HepG2 (cell line): ENCODE results near the gene HDGFL2. TPM values are rescaled to one million over a fixed set of nuclear protein-coding genes. Genes with fewer than 3 reads are reported as not detected.
A peak's percentile ranks its signal among the peaks of the same experiment; 100 is the strongest.

Experiments
- ARID2 ChIP-seq: sonication (generic); formaldehyde crosslinking; IDR thresholded peaks from 2 replicates; pipeline ENCODE4 v1.8.1; 2022; ENCODE audit warnings: mild to moderate bottlenecking, missing genetic modification reagents, borderline replicate concordance
- ATM ChIP-seq: fragments of 450-650 bp; IDR thresholded peaks from 2 replicates; pipeline ENCODE4 v1.7.1; 2017; ENCODE audit warnings: mild to moderate bottlenecking, borderline replicate concordance
- CAMTA2 ChIP-seq: sonication (generic); formaldehyde crosslinking; IDR thresholded peaks from 2 replicates; pipeline ENCODE4 v1.4.0; 2020; ENCODE audit warnings: mild to moderate bottlenecking, missing genetic modification reagents, borderline replicate concordance
- FOXK1 ChIP-seq: sonication (generic); formaldehyde crosslinking; IDR thresholded peaks from 2 replicates; pipeline ENCODE4 v1.4.0; 2020; ENCODE audit warnings: low read depth, missing genetic modification reagents, borderline replicate concordance
- GLI4 ChIP-seq: sonication (generic); formaldehyde crosslinking; IDR thresholded peaks from 2 replicates; pipeline ENCODE4 v1.5.1; 2020; ENCODE audit warnings: missing genetic modification reagents, mild to moderate bottlenecking, moderate library complexity, borderline replicate concordance
- GTF2F1 ChIP-seq: fragments of 150-350 bp; IDR thresholded peaks from 2 replicates; pipeline ENCODE4 v1.6.1; 2014; ENCODE audit warnings: low read length
- HCFC1 ChIP-seq: fragments of 150-350 bp; IDR thresholded peaks from 2 replicates; pipeline ENCODE4 v1.6.1; 2014; ENCODE audit warnings: low read depth, low read length
- HOXA7 ChIP-seq: sonication (generic); formaldehyde crosslinking; IDR thresholded peaks from 2 replicates; pipeline ENCODE4 v1.8.1; 2022; ENCODE audit warnings: mild to moderate bottlenecking, missing genetic modification reagents, moderate library complexity
- KLF16 ChIP-seq, 2 experiments: sonication (generic) in 1 of 2; formaldehyde crosslinking in 1 of 2; IDR thresholded peaks; 2 replicates each; pipeline versions ENCODE4 v1.6.1 to v1.8.0; 2016 to 2023; ENCODE audit warnings: missing genetic modification reagents in 2 of 2, missing compliant biosample characterization in 1 of 2
- MXD4 ChIP-seq: IDR thresholded peaks from 2 replicates; pipeline ENCODE4 v1.6.1; 2016; ENCODE audit warnings: mild to moderate bottlenecking, missing biosample characterization, missing genetic modification reagents
- PCBP1 ChIP-seq: fragments of 200-400 bp; formaldehyde crosslinking; IDR thresholded peaks from 2 replicates; pipeline ENCODE4 v1.6.1; 2017; ENCODE audit warnings: mild to moderate bottlenecking, low read depth, low read length, borderline replicate concordance
- THAP11 ChIP-seq: IDR thresholded peaks from 2 replicates; pipeline ENCODE4 v1.6.1; 2016; ENCODE audit warnings: missing biosample characterization, missing genetic modification reagents
- U2AF1 ChIP-seq: fragments of 200-400 bp; formaldehyde crosslinking; optimal IDR thresholded peaks from 2 replicates; pipeline ENCODE3; 2017; ENCODE audit warnings: mild to moderate bottlenecking, low read depth, low read length
- ZFP82 ChIP-seq: sonication (generic); formaldehyde crosslinking; IDR thresholded peaks from 2 replicates; pipeline ENCODE4 v1.5.1; 2020; ENCODE audit warnings: mild to moderate bottlenecking, missing genetic modification reagents, borderline replicate concordance
- ZNF121 ChIP-seq: sonication (generic); formaldehyde crosslinking; IDR thresholded peaks from 2 replicates; pipeline ENCODE4 v1.5.0; 2020; ENCODE audit warnings: mild to moderate bottlenecking, missing genetic modification reagents
- ZNF251 ChIP-seq: sonication (generic); formaldehyde crosslinking; IDR thresholded peaks from 2 replicates; pipeline ENCODE4 v1.9.0; 2021; ENCODE audit warnings: mild to moderate bottlenecking, missing genetic modification reagents
- ZSCAN29 ChIP-seq: sonication (generic); formaldehyde crosslinking; conservative IDR thresholded peaks from 2 replicates; pipeline ENCODE4 v1.4.0; 2020; ENCODE audit warnings: mild to moderate bottlenecking, missing genetic modification reagents
- polyA plus RNA-seq, 8 experiments: library from polyadenylated mRNA; depleted of rRNA in 3 of 8; stranded (reverse) in 7 of 8; unstranded in 1 of 8; fragments of >200 nt; fragmentation: Illumina TruSeq in 4 of 8; extraction: Trizol in 4 of 8; gene quantifications; 2 replicates each; pipeline versions ENCODE4 v1.2.1 to v1.2.3, GENCODE V29; 2011 to 2016; ENCODE audit warnings: low read depth in 4 of 8, missing spikeins in 1 of 8, mixed read lengths in 1 of 8; ENCODE audit not compliant: insufficient read depth in 1 of 8
- total RNA-seq, 5 experiments: library from RNA; depleted of rRNA; stranded (reverse); fragments of >200 nt; fragmentation: Illumina TruSeq; extraction: Trizol; gene quantifications; 2 replicates each; pipeline ENCODE4 v1.2.3, GENCODE V29; 2016; ENCODE audit warnings: low read depth in 1 of 5
- TF ChIP-seq, protein P1 (sequence below): sonication (generic); formaldehyde crosslinking; IDR thresholded peaks from 2 replicates; pipeline ENCODE4 v1.4.0; 2020; ENCODE audit warnings: mild to moderate bottlenecking, missing genetic modification reagents
- TF ChIP-seq, protein P2 (sequence below): sonication (generic); formaldehyde crosslinking; conservative IDR thresholded peaks from 2 replicates; pipeline ENCODE4 v1.8.0; 2022; ENCODE audit warnings: missing genetic modification reagents
- TF ChIP-seq, protein P3 (sequence below): sonication (generic); formaldehyde crosslinking; IDR thresholded peaks from 2 replicates; pipeline ENCODE4 v1.8.1; 2022; ENCODE audit warnings: mild to moderate bottlenecking, missing genetic modification reagents
- TF ChIP-seq, protein P4 (sequence below): IDR thresholded peaks from 2 replicates; pipeline ENCODE4 v1.6.1; 2016; ENCODE audit warnings: mild to moderate bottlenecking, missing biosample characterization, missing genetic modification reagents
- TF ChIP-seq, protein P5 (sequence below): sonication (generic); formaldehyde crosslinking; IDR thresholded peaks from 2 replicates; pipeline ENCODE4 v1.5.0; 2020; ENCODE audit warnings: missing genetic modification reagents
- TF ChIP-seq, protein P6 (sequence below): sonication (generic); formaldehyde crosslinking; IDR thresholded peaks from 2 replicates; pipeline ENCODE4 v1.4.0; 2020; ENCODE audit warnings: mild to moderate bottlenecking, missing genetic modification reagents

The HDGFL2 gene
- total and polyA plus RNA-seq, 2 of the 13 experiments (the other 11 are each of a cell fraction or from before 2014, with no cell fraction given): 20.0 to 51.1 TPM

DNA sequence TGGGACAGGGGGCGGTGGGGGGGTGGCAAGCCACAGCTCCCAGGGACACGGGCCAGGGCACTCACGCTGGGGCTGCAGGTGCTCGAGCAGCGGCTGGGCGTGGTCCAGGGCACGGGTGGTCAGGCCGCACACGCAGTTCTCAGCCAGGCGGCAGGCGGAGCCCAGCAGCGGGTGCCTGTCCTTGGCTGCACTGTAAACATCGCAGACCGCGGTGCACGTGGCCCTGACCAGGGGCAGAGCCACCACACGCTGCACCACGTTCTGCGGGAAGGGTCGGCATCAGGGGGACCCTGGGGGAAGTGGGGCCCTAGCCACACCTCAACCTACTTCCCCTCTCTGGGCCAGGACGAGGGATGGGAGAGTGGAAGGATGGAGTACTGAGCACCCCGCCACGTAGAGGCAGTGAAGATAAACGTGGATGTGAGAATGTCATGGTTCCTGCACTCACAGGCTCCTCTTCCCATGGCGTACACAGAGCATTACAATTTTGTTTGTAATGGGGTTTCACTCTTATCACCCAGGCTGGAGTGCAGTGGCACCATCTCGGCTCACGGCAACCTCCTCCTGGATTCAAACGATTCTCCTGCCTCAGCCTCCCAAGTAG is 59.6 kb downstream of the HDGFL2 start (continued):
- TF ChIP-seq, protein P1, sequence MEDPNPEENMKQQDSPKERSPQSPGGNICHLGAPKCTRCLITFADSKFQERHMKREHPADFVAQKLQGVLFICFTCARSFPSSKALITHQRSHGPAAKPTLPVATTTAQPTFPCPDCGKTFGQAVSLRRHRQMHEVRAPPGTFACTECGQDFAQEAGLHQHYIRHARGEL (CRISPR knock-in tag): no peak
- no peak for TF ChIP-seq ARID2 (CRISPR knock-in tag)
- no peak for TF ChIP-seq ZNF251 (CRISPR knock-in tag)
- no peak for TF ChIP-seq GLI4 (CRISPR knock-in tag)
- TF ChIP-seq ZFP82 (CRISPR knock-in tag): peak; percentile 41; the same call in 1 of the 2 replicates
- peak; percentile 68 for TF ChIP-seq THAP11 (CRISPR knock-in tag)
- TF ChIP-seq KLF16 (CRISPR knock-in tag; IDR thresholded peaks at IDR 0.05): peak in 1 of 2 experiments; percentile 74; a peak in 2 of 4 replicates
- no peak for TF ChIP-seq PCBP1
- TF ChIP-seq ZSCAN29 (CRISPR knock-in tag): no peak
- no peak for TF ChIP-seq U2AF1
- no peak for TF ChIP-seq HCFC1
- TF ChIP-seq, protein P2, sequence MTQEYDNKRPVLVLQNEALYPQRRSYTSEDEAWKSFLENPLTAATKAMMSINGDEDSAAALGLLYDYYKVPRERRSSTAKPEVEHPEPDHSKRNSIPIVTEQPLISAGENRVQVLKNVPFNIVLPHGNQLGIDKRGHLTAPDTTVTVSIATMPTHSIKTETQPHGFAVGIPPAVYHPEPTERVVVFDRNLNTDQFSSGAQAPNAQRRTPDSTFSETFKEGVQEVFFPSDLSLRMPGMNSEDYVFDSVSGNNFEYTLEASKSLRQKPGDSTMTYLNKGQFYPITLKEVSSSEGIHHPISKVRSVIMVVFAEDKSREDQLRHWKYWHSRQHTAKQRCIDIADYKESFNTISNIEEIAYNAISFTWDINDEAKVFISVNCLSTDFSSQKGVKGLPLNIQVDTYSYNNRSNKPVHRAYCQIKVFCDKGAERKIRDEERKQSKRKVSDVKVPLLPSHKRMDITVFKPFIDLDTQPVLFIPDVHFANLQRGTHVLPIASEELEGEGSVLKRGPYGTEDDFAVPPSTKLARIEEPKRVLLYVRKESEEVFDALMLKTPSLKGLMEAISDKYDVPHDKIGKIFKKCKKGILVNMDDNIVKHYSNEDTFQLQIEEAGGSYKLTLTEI (CRISPR knock-in tag): no peak
- TF ChIP-seq HOXA7: no peak
- TF ChIP-seq MXD4 (CRISPR knock-in tag): peak; percentile 94
- TF ChIP-seq FOXK1 (CRISPR knock-in tag): peak; percentile 78; the same call in 1 of the 2 replicates
- TF ChIP-seq, protein P3, sequence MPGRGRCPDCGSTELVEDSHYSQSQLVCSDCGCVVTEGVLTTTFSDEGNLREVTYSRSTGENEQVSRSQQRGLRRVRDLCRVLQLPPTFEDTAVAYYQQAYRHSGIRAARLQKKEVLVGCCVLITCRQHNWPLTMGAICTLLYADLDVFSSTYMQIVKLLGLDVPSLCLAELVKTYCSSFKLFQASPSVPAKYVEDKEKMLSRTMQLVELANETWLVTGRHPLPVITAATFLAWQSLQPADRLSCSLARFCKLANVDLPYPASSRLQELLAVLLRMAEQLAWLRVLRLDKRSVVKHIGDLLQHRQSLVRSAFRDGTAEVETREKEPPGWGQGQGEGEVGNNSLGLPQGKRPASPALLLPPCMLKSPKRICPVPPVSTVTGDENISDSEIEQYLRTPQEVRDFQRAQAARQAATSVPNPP: no peak
- TF ChIP-seq, protein P4, sequence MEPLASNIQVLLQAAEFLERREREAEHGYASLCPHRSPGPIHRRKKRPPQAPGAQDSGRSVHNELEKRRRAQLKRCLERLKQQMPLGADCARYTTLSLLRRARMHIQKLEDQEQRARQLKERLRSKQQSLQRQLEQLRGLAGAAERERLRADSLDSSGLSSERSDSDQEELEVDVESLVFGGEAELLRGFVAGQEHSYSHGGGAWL (CRISPR knock-in tag): peak; percentile 91
- TF ChIP-seq ATM: no peak
- TF ChIP-seq, protein P5, sequence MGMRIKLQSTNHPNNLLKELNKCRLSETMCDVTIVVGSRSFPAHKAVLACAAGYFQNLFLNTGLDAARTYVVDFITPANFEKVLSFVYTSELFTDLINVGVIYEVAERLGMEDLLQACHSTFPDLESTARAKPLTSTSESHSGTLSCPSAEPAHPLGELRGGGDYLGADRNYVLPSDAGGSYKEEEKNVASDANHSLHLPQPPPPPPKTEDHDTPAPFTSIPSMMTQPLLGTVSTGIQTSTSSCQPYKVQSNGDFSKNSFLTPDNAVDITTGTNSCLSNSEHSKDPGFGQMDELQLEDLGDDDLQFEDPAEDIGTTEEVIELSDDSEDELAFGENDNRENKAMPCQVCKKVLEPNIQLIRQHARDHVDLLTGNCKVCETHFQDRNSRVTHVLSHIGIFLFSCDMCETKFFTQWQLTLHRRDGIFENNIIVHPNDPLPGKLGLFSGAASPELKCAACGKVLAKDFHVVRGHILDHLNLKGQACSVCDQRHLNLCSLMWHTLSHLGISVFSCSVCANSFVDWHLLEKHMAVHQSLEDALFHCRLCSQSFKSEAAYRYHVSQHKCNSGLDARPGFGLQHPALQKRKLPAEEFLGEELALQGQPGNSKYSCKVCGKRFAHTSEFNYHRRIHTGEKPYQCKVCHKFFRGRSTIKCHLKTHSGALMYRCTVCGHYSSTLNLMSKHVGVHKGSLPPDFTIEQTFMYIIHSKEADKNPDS (CRISPR knock-in tag): no peak
- TF ChIP-seq, protein P6, sequence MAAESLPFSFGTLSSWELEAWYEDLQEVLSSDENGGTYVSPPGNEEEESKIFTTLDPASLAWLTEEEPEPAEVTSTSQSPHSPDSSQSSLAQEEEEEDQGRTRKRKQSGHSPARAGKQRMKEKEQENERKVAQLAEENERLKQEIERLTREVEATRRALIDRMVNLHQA (CRISPR knock-in tag): no peak
- TF ChIP-seq GTF2F1: no peak
- TF ChIP-seq CAMTA2 (CRISPR knock-in tag): no peak
- no peak for TF ChIP-seq ZNF121
